ENCODE measurements around the gene SOAT2. TPM values are rescaled to one million over a fixed set of nuclear protein-coding genes. Genes with fewer than 3 reads are reported as not detected.

The SOAT2 gene
- total RNA-seq, 1 donor from 2014 or later = not detected

- Mint-ChIP-seq H3K27ac (no peak overlapping the region), H3K36me3 (ENCODE audit: low read depth) (peaks cover 90% of the 10 kb centered on the region), H3K4me3 (no peak overlapping the region), H3K9me3 (no peaks in the 10 kb centered on the region), H3K27me3 (no peaks in the 10 kb centered on the region), H3K4me1 (peaks cover 32% of the 10 kb centered on the region)
- ATAC-seq (ENCODE audit: low read depth) = no peak
- DNase-seq = no peak
- TF ChIP-seq CTCF (IDR thresholded peaks at IDR 0.05) = no peak
- POLR2A ChIA-PET = no interaction called here
- intact Hi-C loops (cut with micrococcal nuclease) = loop anchor here (2.0 to 10.0 kb wide), 2 partner anchors 15 to 255 kb away; partner anchors contain the start of gene AAAS
- CTCF ChIA-PET = interaction anchor here (8.1 kb wide), 1 partner anchor 30 kb away, joined by 133 read pairs; the partner anchor contains the start of gene IGFBP6
Observed at GRCh38 chr12:53069621-53070410, 33.5 kb upstream of the SOAT2 start.

DNA sequence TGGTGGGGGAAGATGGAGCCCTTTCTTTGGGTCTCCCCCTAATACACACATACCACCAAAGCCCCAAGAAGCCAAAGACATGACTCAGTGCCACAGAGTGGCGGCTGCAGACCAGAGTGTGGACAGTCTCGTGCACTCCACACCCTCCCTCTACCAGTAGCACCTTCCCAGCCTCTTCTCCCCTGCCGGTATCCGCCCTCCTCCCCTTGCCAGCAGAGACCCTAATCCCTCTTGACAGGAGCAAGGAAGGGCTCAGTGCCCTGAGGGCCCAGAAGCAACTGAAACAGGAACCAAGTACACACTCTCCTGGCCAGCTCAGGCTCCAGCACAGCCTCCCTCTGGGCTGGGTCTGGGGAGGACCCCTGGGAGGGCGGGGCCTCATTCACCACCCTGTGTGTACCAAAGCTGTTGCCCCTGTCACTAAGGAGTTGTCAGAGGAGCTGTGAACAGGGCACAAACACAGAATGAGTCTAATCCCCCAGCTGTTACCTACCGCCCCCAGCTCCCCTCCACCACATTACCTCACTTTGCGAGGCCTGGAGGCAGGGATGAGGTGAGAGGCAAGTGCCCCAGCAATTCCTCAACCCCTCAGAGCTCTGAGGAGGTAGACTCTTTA, 32.3 kb upstream of the SOAT2 start:
- intact Hi-C loops (cut with micrococcal nuclease) = loop anchor here (2.0 to 10.0 kb wide), 2 partner anchors 16 to 254 kb away; partner anchors contain the start of gene AAAS
- ChIA-PET CTCF (no interaction called here), POLR2A (interaction anchor here (0.7 to 1.2 kb wide), 3 partner anchors 10 to 316 kb away, joined by 3 to 4 read pairs (median 3); no protein-coding TSS in a partner anchor)
- ATAC-seq (ENCODE audit: low read depth) (no peak), DNase-seq (no peak)
- Mint-ChIP-seq H3K36me3 (ENCODE audit: low read depth) (peaks cover 92% of the 10 kb centered on the region), H3K27ac (no peak overlapping the region), H3K4me3 (no peak overlapping the region), H3K27me3 (no peaks in the 10 kb centered on the region), H3K4me1 (peaks cover 32% of the 10 kb centered on the region), H3K9me3 (no peaks in the 10 kb centered on the region)
- no peak for TF ChIP-seq CTCF (IDR thresholded peaks at IDR 0.05)

DNA sequence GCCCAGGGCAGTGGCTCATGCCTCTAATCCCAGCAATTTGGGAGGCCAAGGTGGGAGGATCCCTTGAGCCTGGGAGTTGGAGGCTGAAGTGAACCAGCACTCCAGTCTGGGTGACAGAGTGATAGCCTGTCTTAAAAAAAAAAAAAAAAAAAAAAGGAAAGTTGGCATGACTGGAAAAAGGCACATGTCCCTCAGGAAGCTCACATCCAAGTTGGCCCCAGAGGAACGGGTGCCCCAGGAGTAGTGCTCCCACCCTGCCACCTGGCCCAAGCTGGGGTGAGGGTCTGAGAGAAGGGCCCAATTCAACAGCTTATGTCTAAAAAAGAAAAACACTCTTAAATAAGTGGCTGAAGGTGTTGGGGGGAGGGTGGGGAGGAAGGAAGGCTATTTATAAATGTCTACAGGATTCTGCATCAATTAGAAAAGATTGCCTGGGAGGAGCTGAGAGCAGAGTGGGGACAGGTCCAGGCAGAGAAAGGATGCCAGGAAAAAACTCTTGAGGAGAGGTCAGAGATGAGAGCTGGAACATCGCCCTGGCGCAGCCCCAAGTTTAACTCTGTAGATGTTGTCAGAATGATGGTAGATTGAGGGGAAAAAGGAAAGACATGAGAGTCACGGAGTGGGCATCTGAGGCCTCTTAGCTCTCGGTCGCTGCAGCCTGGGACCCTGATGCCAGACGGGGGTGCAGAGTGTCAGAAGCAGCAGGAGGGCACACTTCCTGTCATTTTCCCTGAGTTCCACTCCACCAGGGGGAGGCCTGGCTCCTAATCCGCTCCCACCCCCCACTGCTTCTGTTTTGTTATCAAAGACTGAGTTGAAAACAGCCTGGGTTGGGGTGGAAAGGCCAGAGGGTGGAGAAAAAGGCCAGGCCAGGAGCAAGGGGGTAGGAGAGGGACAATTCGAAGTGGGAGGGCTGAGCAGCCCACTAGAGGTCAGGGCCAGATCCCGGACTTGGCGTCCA, 31.4 kb upstream of the SOAT2 start:
- DNase-seq (no peak), ATAC-seq (ENCODE audit: low read depth) (no peak)
- intact Hi-C loops (cut with micrococcal nuclease) = loop anchor here (2.0 to 10.0 kb wide), 3 partner anchors 15 to 253 kb away; partner anchors contain the start of gene AAAS
- no peaks in the 10 kb centered on the region for H3K9me3 Mint-ChIP-seq
- peaks cover 32% of the 10 kb centered on the region for H3K4me1 Mint-ChIP-seq
- ChIA-PET CTCF (no interaction called here), POLR2A (interaction anchor here (0.7 to 1.2 kb wide), 3 partner anchors 11 to 315 kb away, joined by 3 to 4 read pairs (median 3); no protein-coding TSS in a partner anchor)
- no peak overlapping the region for H3K4me3 Mint-ChIP-seq
- no peak for TF ChIP-seq CTCF (IDR thresholded peaks at IDR 0.05)
- H3K27ac Mint-ChIP-seq = no peak overlapping the region
- no peaks in the 10 kb centered on the region for H3K27me3 Mint-ChIP-seq
- peaks cover 91% of the 10 kb centered on the region for H3K36me3 Mint-ChIP-seq (ENCODE audit: low read depth)

- no peak for TF ChIP-seq CTCF (IDR thresholded peaks at IDR 0.05)
- ATAC-seq (ENCODE audit: low read depth) = no peak
- Mint-ChIP-seq H3K27ac (no peak overlapping the region), H3K36me3 (ENCODE audit: low read depth) (peaks cover 80% of the 10 kb centered on the region), H3K4me3 (no peak overlapping the region), H3K9me3 (no peaks in the 10 kb centered on the region), H3K4me1 (peaks cover 46% of the 10 kb centered on the region), H3K27me3 (no peaks in the 10 kb centered on the region)
- CTCF ChIA-PET = interaction anchor here (8.7 kb wide), 1 partner anchor 8 kb away, joined by 77 read pairs; no protein-coding TSS in a partner anchor
- intact Hi-C loops (cut with micrococcal nuclease) = loop anchor here (2.0 to 10.0 kb wide), 2 partner anchors 13 to 251 kb away; partner anchors contain the start of gene AAAS
- POLR2A ChIA-PET = interaction anchor here (0.7 to 0.8 kb wide), 2 partner anchors 20 to 47 kb away, joined by 6 to 10 read pairs; no protein-coding TSS in a partner anchor
- no peak for DNase-seq
Observed at GRCh38 chr12:53073881-53074280, 29.4 kb upstream of the SOAT2 start.

Measured in activated B cell treated with CpG ODN at 0.5 μM for 24 hours (primary cell).